Sigmoid colon (tissue), 7 donors: ENCODE results near the gene UFD1. TPM values are rescaled to one million over a fixed set of nuclear protein-coding genes. Genes with fewer than 3 reads are reported as not detected.

ENCODE experiments used
- DNase-seq: peaks from one replicate; pipeline ENCODE4 v3.0.0-alpha.2; 2019
- H3K27ac ChIP-seq, 4 donors: fragments of 200-600 bp; sonication (generic); one replicate each; pipeline ENCODE4 v1.5.1; 2016 to 2019; ENCODE audit warnings: mild to moderate bottlenecking in 1 of 4
- H3K27me3 ChIP-seq, 3 donors: fragments of 200-600 bp; sonication (generic); one replicate each; pipeline ENCODE4 v1.5.1; 2019; ENCODE audit warnings: mild to moderate bottlenecking in 1 of 3
- H3K36me3 ChIP-seq, 4 donors: fragments of 200-600 bp; sonication (generic); one replicate each; pipeline ENCODE4 v1.5.1; 2016 to 2019
- H3K4me1 ChIP-seq, 4 donors: fragments of 200-600 bp; sonication (generic); one replicate each; pipeline ENCODE4 v1.5.1; 2017 to 2019
- H3K4me3 ChIP-seq, 4 donors: fragments of 200-600 bp; sonication (generic); one replicate each; pipeline ENCODE4 v1.5.1; 2017 to 2019; ENCODE audit warnings: mild to moderate bottlenecking in 2 of 4, moderate library complexity in 1 of 4
- H3K9me3 ChIP-seq, 4 donors: fragments of 200-600 bp in 3 of 4; sonication (generic) in 3 of 4; one replicate each; pipeline versions ENCODE4 v1.5.1 to v1.6.1; 2013 to 2019
- CTCF ChIP-seq, 4 experiments: fragments of 450-650 bp in 3 of 4; fragments of 200-600 bp in 1 of 4; IDR thresholded peaks; one replicate each; pipeline ENCODE4 v1.5.1; 2016 to 2019; ENCODE audit warnings: antibody characterized with exemption in 4 of 4, mild to moderate bottlenecking in 3 of 4, moderate library complexity in 2 of 4
- EP300 ChIP-seq, 4 donors: sonication (generic); formaldehyde crosslinking; IDR thresholded peaks; one replicate each; pipeline ENCODE4 v1.6.1; 2017; ENCODE audit warnings: antibody characterized with exemption in 4 of 4
- POLR2A ChIP-seq, 2 donors: fragments of 450-650 bp; IDR thresholded peaks; one replicate each; pipeline ENCODE4 v1.6.1; 2016; ENCODE audit warnings: antibody characterized with exemption in 2 of 2, mild to moderate bottlenecking in 2 of 2, moderate library complexity in 2 of 2
- POLR2AphosphoS5 ChIP-seq, 4 donors: sonication (generic); formaldehyde crosslinking; IDR thresholded peaks; one replicate each; pipeline ENCODE4 v1.6.1; 2017; ENCODE audit warnings: antibody characterized with exemption in 4 of 4
- WGBS, 2 donors: extraction: QIAGEN DNeasy Blood & Tissue Kit; methylation state at CpG; one replicate each; pipeline ENCODE4 v1.1.7; 2013; 5-methylcytosine and 5-hydroxymethylcytosine counted together
- intact Hi-C: fragments of 100-400 bp; cut with DNase I; formaldehyde crosslinking; loops from one replicate; pipeline ENCODE4 v1.15.1; 2023
- polyA plus RNA-seq, 3 donors: library from polyadenylated mRNA; stranded (reverse); fragments of 200-250 nt; gene quantifications; one replicate each; pipeline ENCODE4 v1.2.3, GENCODE V29; 2013
- total RNA-seq, 4 donors: library from RNA; depleted of rRNA; stranded (reverse); fragments of >200 nt; gene quantifications; one replicate each; pipeline ENCODE4 v1.1.0, GENCODE V29; 2016
- donor health status: healthy with polysubstance abuse.
- donor health status: Bipolar disorder and iron deficiency.
- donor health status: healthy.

Gene UFD1
- total and polyA plus RNA-seq, 7 donors, result 28.5 to 131 (median 45.7) TPM

- intact Hi-C loops, result no loop called here
- Histone ChIP-seq H3K36me3 (no peaks in the 10 kb centered on the region), H3K27me3 (no peaks in the 10 kb centered on the region), H3K27ac (no peak overlapping the region), H3K4me3 (no peak overlapping the region), H3K4me1 (peaks cover 0 to 16% (median 3%) of the 10 kb centered on the region in 4 donors), H3K9me3 (no peaks in the 10 kb centered on the region)
- WGBS, 2 donors, result 62 to 78% methylated on average over 5 of the region's 5 CpGs
- TF ChIP-seq CTCF (IDR thresholded peaks at IDR 0.05), result no peak
- no peak for TF ChIP-seq EP300 (IDR thresholded peaks at IDR 0.05)
- no peak for TF ChIP-seq POLR2A (IDR thresholded peaks at IDR 0.05)
- no peak for TF ChIP-seq POLR2AphosphoS5 (IDR thresholded peaks at IDR 0.05)
- DNase-seq, result no peak
Observed at GRCh38 chr22:19419464-19420178, 59.4 kb downstream of the UFD1 start.

DNA sequence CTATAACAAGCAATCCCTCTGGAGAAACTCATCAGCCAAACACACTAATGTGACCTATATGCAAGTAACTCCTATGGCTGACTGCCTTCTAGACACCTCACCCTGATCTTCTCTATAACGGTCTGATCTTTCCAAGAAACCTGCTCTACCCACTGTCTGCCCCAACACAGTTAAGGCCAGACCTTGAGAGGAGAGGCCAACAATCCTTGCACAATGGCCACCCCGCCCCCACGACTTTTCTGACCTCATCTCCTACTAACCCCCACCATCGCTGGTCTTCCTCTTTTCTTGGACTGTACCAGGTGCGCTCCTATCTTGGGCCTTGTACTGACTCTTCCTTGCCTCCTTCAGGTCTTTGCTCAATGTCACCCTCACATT lies 59.9 kb downstream of the UFD1 start:
- 70 to 86% methylated on average over 5 of the region's 5 CpGs for WGBS, 2 donors
- Histone ChIP-seq H3K27me3 (no peaks in the 10 kb centered on the region), H3K27ac (no peak overlapping the region), H3K36me3 (no peaks in the 10 kb centered on the region), H3K9me3 (no peaks in the 10 kb centered on the region), H3K4me3 (no peak overlapping the region), H3K4me1 (peaks cover 0 to 16% (median 3%) of the 10 kb centered on the region in 4 donors)
- TF ChIP-seq POLR2AphosphoS5 (IDR thresholded peaks at IDR 0.05) (no peak), CTCF (IDR thresholded peaks at IDR 0.05) (no peak), EP300 (IDR thresholded peaks at IDR 0.05) (no peak), POLR2A (IDR thresholded peaks at IDR 0.05) (no peak)
- no peak for DNase-seq
- intact Hi-C loops, result no loop called here

- H3K36me3 ChIP-seq, result peaks cover 0 to 23% (median 14%) of the 10 kb centered on the region in 4 donors
- TF ChIP-seq POLR2AphosphoS5 (IDR thresholded peaks at IDR 0.05) (no peak), POLR2A (IDR thresholded peaks at IDR 0.05) (no peak), CTCF (IDR thresholded peaks at IDR 0.05) (no peak), EP300 (IDR thresholded peaks at IDR 0.05) (no peak)
- H3K27me3 ChIP-seq, result no peaks in the 10 kb centered on the region
- H3K4me1 ChIP-seq, result peaks cover 0 to 8% (median 0%) of the 10 kb centered on the region in 4 donors
- H3K27ac ChIP-seq, result no peak overlapping the region
- peak; percentile 13 for DNase-seq
- no peaks in the 10 kb centered on the region for H3K9me3 ChIP-seq
- no peak overlapping the region for H3K4me3 ChIP-seq
- intact Hi-C loops, result no loop called here
- WGBS, 2 donors, result 88 to 91% methylated on average over 4 of the region's 4 CpGs
Observed at GRCh38 chr22:19412923-19413322, 66.1 kb downstream of the UFD1 start.

- H3K4me1 ChIP-seq, result peaks cover 0 to 8% (median 0%) of the 10 kb centered on the region in 4 donors
- TF ChIP-seq POLR2A (IDR thresholded peaks at IDR 0.05) (no peak), EP300 (IDR thresholded peaks at IDR 0.05) (no peak), POLR2AphosphoS5 (IDR thresholded peaks at IDR 0.05) (no peak), CTCF (IDR thresholded peaks at IDR 0.05) (no peak)
- intact Hi-C loops, result no loop called here
- peak; percentile 6 for DNase-seq
- H3K27ac ChIP-seq, result no peak overlapping the region
- 92 to 95% methylated on average over 4 of the region's 4 CpGs for WGBS, 2 donors
- H3K9me3 ChIP-seq, result no peaks in the 10 kb centered on the region
- H3K27me3 ChIP-seq, result no peaks in the 10 kb centered on the region
- no peak overlapping the region for H3K4me3 ChIP-seq
- peaks cover 0 to 28% (median 18%) of the 10 kb centered on the region in 4 donors for H3K36me3 ChIP-seq
Observed at GRCh38 chr22:19412478-19412877, 66.5 kb downstream of the UFD1 start.

DNA sequence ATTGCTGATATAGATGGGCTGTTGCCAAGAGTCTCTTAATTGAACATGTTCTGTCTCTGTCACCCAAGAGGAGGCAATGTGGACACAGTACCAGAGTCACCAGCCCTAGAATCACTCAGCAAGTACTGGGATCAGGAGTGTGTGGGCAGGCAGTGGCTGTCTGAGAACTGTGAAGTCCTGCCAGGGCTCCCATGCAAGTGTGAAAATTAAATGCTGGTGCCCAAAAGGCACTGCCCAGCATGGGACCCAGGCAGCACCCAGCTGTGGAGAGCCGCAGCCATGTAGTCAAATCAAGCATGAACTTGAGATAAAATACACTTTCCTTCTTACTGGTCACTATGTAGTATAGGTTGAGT lies 67.3 kb downstream of the UFD1 start:
- Histone ChIP-seq H3K27me3 (no peaks in the 10 kb centered on the region), H3K4me1 (peaks cover 0 to 8% (median 0%) of the 10 kb centered on the region in 4 donors), H3K4me3 (no peak overlapping the region), H3K27ac (no peak overlapping the region), H3K9me3 (no peaks in the 10 kb centered on the region), H3K36me3 (peaks cover 4 to 36% (median 20%) of the 10 kb centered on the region in 4 donors)
- intact Hi-C loops, result no loop called here
- WGBS, 2 donors, result 92 to 96% methylated on average over 1 of the region's 1 CpG
- DNase-seq, result no peak
- TF ChIP-seq CTCF (IDR thresholded peaks at IDR 0.05), result no peak
- no peak for TF ChIP-seq POLR2A (IDR thresholded peaks at IDR 0.05)
- no peak for TF ChIP-seq EP300 (IDR thresholded peaks at IDR 0.05)
- TF ChIP-seq POLR2AphosphoS5 (IDR thresholded peaks at IDR 0.05), result no peak
